Erythroblast (primary cell): ENCODE results near the gene SEC24A.

Experiments used
- GATA1 ChIP-seq: IDR thresholded peaks from 2 replicates; pipeline ENCODE4 v1.6.1; 2011; ENCODE audit warnings: low read depth, mild to moderate bottlenecking, control low read depth, low read length, moderate library complexity
- POLR2A ChIP-seq: IDR thresholded peaks from 2 replicates; pipeline ENCODE4 v1.6.1; 2011; ENCODE audit warnings: mild to moderate bottlenecking, low read length

GRCh38 chr5:134656690-134657089 lies 8.1 kb downstream of the SEC24A start:
- TF ChIP-seq POLR2A (no peak), GATA1 (no peak)
